Sigmoid colon (tissue), 4 donors: Measurements from ENCODE around the gene RGS14.

Experiments used
- EP300 ChIP-seq, 4 donors: sonication (generic); formaldehyde crosslinking; IDR thresholded peaks; one replicate each; pipeline ENCODE4 v1.6.1; 2017; ENCODE audit warnings: antibody characterized with exemption in 4 of 4
- TF ChIP-seq, protein P1 (sequence below), 4 experiments: fragments of 450-650 bp in 3 of 4; fragments of 200-600 bp in 1 of 4; IDR thresholded peaks; one replicate each; pipeline ENCODE4 v1.5.1; 2016 to 2019; ENCODE audit warnings: antibody characterized with exemption in 4 of 4, mild to moderate bottlenecking in 3 of 4, moderate library complexity in 2 of 4

DNA sequence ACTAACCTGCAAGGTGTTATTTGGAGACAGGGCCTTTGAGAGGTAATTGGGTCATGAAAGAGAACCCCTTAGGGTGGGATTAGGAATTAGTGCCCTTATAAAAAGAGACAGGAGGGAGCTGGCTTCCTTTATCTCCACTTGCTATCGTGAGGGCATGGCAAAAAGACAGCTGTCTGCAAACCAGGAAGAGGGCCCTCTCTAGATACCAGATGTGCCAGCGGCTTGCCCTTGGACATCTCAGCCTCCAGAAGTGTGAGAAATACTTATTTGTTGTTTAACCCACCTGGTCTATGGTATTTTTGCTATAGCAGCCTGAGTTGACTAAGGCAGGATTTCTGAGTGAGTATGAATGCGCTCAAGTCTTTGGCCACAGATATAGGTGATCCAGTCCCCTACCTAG, 978 bp upstream of the RGS14 start:
- TF ChIP-seq, protein P1, sequence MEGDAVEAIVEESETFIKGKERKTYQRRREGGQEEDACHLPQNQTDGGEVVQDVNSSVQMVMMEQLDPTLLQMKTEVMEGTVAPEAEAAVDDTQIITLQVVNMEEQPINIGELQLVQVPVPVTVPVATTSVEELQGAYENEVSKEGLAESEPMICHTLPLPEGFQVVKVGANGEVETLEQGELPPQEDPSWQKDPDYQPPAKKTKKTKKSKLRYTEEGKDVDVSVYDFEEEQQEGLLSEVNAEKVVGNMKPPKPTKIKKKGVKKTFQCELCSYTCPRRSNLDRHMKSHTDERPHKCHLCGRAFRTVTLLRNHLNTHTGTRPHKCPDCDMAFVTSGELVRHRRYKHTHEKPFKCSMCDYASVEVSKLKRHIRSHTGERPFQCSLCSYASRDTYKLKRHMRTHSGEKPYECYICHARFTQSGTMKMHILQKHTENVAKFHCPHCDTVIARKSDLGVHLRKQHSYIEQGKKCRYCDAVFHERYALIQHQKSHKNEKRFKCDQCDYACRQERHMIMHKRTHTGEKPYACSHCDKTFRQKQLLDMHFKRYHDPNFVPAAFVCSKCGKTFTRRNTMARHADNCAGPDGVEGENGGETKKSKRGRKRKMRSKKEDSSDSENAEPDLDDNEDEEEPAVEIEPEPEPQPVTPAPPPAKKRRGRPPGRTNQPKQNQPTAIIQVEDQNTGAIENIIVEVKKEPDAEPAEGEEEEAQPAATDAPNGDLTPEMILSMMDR (IDR thresholded peaks at IDR 0.05) = no peak
- TF ChIP-seq EP300 (IDR thresholded peaks at IDR 0.05) = no peak
